WI38 (cell line): ENCODE data around the gene DNAJC16.
"Not testable (repeated sequence)": the region's sequence is repeated elsewhere in the genome, so short reads cannot be mapped to it uniquely, and the experiment has no call there.

Experiments used
- H3K4me3 ChIP-seq: 2 replicates; pipeline ENCODE4 v1.5.1; 2011; ENCODE audit warnings: low read depth, mild to moderate bottlenecking, control low read depth, low read length
- CTCF ChIP-seq: IDR thresholded peaks from 2 replicates; pipeline ENCODE4 v1.5.1; 2012; ENCODE audit warnings: low read depth, mild to moderate bottlenecking, control low read depth, low read length

Gene DNAJC16

GRCh38 chr1:15485636-15486035 is 41.0 kb upstream of the DNAJC16 start:
- TF ChIP-seq CTCF = no peak
- H3K4me3 ChIP-seq = no peak overlapping the region

GRCh38 chr1:15486844-15487610 is 39.6 kb upstream of the DNAJC16 start:
- H3K4me3 ChIP-seq = not testable (repeated sequence)

- H3K4me3 ChIP-seq = no peak overlapping the region
- TF ChIP-seq CTCF = no peak
Measured at GRCh38 chr1:15488371-15488770, 38.3 kb upstream of the DNAJC16 start.

GRCh38 chr1:15489052-15489736 is 37.5 kb upstream of the DNAJC16 start:
- no peak overlapping the region for H3K4me3 ChIP-seq
- no peak for TF ChIP-seq CTCF

- H3K4me3 ChIP-seq = not testable (repeated sequence)
Measured at GRCh38 chr1:15491010-15491409, 35.6 kb upstream of the DNAJC16 start.

GRCh38 chr1:15492596-15492995 is 34.1 kb upstream of the DNAJC16 start:
- H3K4me3 ChIP-seq = no peak overlapping the region
- no peak for TF ChIP-seq CTCF

- H3K4me3 ChIP-seq = no peak overlapping the region
Measured at GRCh38 chr1:15493869-15494390, 32.7 kb upstream of the DNAJC16 start.

More at GRCh38 chr1:15493869-15494390, 32.7 kb upstream of the DNAJC16 start:
- no peak for TF ChIP-seq CTCF
